NCI-H2227 (cell line): ENCODE measurements around the gene UTP15.

Experiments
- DNase-seq: peaks from one replicate; lab custom pipeline; 2025; ENCODE audit not compliant: unreplicated experiment; lab: John Stamatoyannopoulos, UW

The UTP15 gene

GRCh38 chr5:73565139-73565968 is at the start of gene UTP15, which contains the start of gene ANKRA2:
UTP15 (plus strand) TSS chr5:73565743; CDS start chr5:73567345, 1,602 bp downstream.
ANKRA2 (minus strand) TSS chr5:73565639; CDS start chr5:73562881, 2,758 bp downstream.
- DNase-seq: peak; percentile 97

- DNase-seq: peak; percentile 85
These were observed 45.8 kb upstream of the UTP15 start for GRCh38 chr5:73519531-73520283.

GRCh38 chr5:73522989-73523388 is 42.6 kb upstream of the UTP15 start:
- DNase-seq: no peak

- no peak for DNase-seq
These were observed 41.7 kb upstream of the UTP15 start for GRCh38 chr5:73523861-73524260.

GRCh38 chr5:73525606-73526203 is 39.8 kb upstream of the UTP15 start:
- DNase-seq: no peak

GRCh38 chr5:73528248-73528647 is 37.3 kb upstream of the UTP15 start:
- no peak for DNase-seq

- DNase-seq: no peak
These were observed 36.5 kb upstream of the UTP15 start for GRCh38 chr5:73529081-73529480.

GRCh38 chr5:73531356-73531755 is 34.2 kb upstream of the UTP15 start:
- DNase-seq: no peak

GRCh38 chr5:73532195-73532594 is 33.3 kb upstream of the UTP15 start:
- DNase-seq: no peak

GRCh38 chr5:73534011-73534644 is 31.4 kb upstream of the UTP15 start:
- DNase-seq: no peak

GRCh38 chr5:73534971-73535370 is 30.6 kb upstream of the UTP15 start:
- no peak for DNase-seq

- DNase-seq: no peak
These were observed 25.8 kb upstream of the UTP15 start for GRCh38 chr5:73539730-73540129.

GRCh38 chr5:73540192-73540591 is 25.4 kb upstream of the UTP15 start:
- no peak for DNase-seq

GRCh38 chr5:73542020-73542419 is 23.5 kb upstream of the UTP15 start:
- DNase-seq: no peak

- DNase-seq: no peak
These were observed 20.8 kb upstream of the UTP15 start for GRCh38 chr5:73544429-73545402.

GRCh38 chr5:73545403-73545779 is 20.2 kb upstream of the UTP15 start:
- no peak for DNase-seq

GRCh38 chr5:73550016-73550415 is 15.5 kb upstream of the UTP15 start:
- no peak for DNase-seq

- DNase-seq: no peak
These were observed 12.9 kb upstream of the UTP15 start for GRCh38 chr5:73552642-73553041.

GRCh38 chr5:73558950-73559349 is 6.6 kb upstream of the UTP15 start:
- no peak for DNase-seq

- DNase-seq: no peak
These were observed 1.5 kb upstream of the UTP15 start for GRCh38 chr5:73564018-73564417.
